ENCODE results near the gene CTAG1B.
"Not testable (repeated sequence)": the region's sequence is repeated elsewhere in the genome, so short reads cannot be mapped to it uniquely, and the experiment has no call there.

CTAG1B gene

DNA sequence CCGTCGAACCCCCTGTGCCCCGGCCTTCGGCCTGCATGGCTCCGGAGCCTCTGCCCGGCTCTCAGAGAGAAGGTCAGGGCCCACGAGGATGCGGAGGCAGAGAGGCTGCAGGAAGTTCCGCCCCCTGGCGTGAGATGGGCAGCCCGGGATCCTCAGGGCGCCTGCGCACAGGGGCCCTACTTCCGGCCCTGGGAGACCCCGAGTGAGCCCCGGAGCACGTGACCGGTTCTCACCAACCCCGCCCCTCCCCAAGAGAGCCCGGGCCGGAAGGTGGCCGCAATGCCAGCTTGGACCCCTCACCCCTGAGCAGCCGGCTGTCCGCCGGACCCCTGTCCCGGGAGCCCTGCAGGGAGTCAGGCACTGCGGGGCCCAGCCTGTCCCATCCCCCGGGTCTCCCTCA lies at the start of gene CTAG1B:
CTAG1B (minus strand) TSS at position 101 of the 400 bp plus-strand sequence; CDS start at position 37, 64 bp downstream.
- in situ Hi-C loops (cut with MboI; ENCODE audit: low pct_unique_long_range_greater_than_20kb, low sequenced_read_pairs), result loop anchor here (25.0 kb wide), 1 partner anchor 218 kb away; the partner anchor contains the start of gene SMIM9

DNA sequence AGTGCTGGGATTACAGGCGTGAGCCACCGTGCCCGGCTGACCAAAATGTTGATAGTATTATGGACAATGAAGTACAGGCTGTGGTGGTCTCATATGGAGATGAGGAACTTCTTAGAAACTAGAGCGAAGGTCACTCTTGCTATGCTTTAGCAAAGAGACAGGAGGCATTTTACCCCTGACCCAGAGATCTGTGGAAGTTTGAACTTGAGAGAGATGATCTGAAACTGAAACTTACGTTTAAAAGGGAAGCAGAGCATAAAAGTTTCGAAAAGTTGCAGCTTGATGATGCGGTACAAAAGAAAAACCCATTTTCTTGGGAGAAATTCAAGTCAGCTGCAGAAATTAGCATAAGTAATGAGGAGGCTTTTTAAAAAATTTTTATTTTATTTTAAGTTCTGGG lies 42.8 kb upstream of the CTAG1B start:
- in situ Hi-C loops (cut with MboI; ENCODE audit: low pct_unique_long_range_greater_than_20kb, low sequenced_read_pairs), result no loop called here
- no peak for DNase-seq

More for the DNA sequence above, at the start of gene CTAG1B:
- DNase-seq, result not testable (repeated sequence)

DNA sequence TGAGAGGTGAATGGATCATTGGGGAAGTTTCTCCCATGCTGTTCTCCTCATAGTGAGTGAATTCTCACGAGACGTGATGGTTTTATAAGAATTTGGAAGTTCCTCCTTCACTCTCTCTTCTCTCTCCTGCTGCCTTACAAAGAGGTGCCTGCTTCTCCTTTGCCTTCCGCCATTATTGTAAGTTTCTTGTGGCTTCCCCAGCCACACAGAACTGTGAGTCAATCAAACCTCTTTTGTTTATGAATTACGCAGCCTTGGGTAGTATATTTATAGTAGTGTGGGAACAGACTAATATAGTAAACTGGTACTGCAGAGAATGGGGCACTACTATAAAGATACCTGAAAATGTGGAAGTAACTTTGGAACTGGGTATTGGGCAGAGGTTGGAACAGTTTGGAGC lies 42.1 kb upstream of the CTAG1B start:
- no peak for DNase-seq

DNA sequence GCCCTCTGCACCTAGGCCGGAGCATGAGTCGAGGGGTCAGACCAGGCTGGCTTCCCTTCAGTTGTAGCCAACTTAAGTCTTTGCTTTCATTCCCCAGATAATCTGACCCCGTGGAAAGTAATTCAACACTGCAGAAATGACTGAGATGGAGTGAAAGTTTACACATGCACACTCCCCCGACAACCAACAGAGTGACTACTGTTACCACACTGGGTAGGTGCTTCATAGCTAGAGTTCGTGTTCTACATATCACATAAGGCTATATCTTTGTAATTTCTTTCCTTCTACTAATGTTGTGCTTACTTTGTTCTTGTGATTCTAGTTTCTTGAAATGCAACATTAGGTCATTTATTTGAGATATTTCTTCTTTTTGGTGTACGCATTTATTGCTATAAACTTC lies 41.5 kb upstream of the CTAG1B start:
- in situ Hi-C loops (cut with MboI; ENCODE audit: low pct_unique_long_range_greater_than_20kb, low sequenced_read_pairs), result no loop called here
- no peak for DNase-seq

More for the DNA sequence above, 42.1 kb upstream of the CTAG1B start:
- in situ Hi-C loops (cut with MboI; ENCODE audit: low pct_unique_long_range_greater_than_20kb, low sequenced_read_pairs), result no loop called here

DNA sequence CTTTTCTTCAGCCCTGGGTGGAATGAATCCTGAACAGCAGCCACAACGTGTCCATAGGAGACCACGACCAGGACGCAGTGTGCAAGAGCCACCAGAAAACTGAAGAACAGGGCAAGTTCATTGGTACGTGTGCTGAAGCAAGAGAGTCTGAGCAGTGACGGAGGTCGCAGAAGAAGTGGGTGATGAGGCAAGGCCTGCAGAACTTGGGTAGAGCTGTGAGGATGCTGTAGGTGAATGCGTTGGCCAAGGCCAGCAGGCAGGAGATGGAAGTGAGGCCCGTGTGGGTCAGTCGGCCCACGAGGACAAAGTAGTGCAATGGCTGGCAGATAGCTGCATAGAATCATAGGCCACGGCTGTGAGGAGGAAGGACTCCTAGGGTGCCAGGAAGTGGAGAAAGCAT lies 39.9 kb upstream of the CTAG1B start:
- in situ Hi-C loops (cut with MboI; ENCODE audit: low pct_unique_long_range_greater_than_20kb, low sequenced_read_pairs), result no loop called here
- DNase-seq, result no peak

DNA sequence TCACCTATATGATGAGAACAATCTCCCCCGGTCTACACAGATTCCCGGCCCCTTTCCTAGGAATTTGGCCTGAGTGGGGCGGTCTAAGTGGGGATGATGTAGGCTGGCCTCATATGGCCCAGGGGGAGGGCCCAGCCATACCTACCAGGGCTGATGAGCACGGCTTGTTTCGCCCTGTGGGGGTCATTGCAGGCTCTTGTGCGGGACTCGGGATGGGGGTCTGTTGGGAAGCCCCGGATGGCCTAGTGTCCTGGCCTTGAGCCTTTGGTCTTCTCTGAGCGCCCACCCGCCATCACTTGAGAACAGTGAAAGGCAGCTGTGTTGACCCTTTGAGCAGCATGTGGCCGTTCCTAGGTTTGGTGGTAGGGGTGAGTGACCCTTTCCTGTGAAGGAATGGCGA lies 39.1 kb upstream of the CTAG1B start:
- no peak for DNase-seq

DNA sequence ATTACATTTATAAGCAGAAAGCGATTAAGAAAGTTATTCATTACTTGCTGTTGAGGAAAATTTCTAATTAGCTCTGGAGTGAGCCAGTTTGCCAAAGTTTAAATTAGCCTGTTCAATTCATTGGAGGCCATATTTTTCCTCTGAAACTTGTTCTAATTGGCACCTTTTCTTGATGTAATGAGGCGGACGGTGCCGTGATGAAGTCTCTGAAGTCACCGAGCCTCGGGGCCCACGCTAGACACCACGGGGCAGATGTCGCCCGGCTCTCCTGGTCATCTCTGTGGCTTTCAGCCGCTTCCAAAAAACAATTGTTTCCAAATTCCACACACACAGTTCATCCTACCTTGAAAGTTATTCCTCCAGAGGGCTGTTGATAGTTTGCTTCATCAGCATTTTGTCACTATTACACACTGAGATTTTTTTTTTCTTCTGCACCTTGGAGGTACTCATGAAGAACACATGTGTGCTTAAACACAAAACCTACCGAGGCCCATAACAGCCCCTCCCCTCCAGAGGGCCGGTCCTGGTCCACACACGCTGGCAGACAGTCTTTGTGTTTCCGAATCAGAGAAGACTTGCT lies 38.2 kb upstream of the CTAG1B start:
- in situ Hi-C loops (cut with MboI; ENCODE audit: low pct_unique_long_range_greater_than_20kb, low sequenced_read_pairs), result no loop called here
- DNase-seq, result no peak

More for the DNA sequence above, 39.1 kb upstream of the CTAG1B start:
- in situ Hi-C loops (cut with MboI; ENCODE audit: low pct_unique_long_range_greater_than_20kb, low sequenced_read_pairs), result no loop called here

DNA sequence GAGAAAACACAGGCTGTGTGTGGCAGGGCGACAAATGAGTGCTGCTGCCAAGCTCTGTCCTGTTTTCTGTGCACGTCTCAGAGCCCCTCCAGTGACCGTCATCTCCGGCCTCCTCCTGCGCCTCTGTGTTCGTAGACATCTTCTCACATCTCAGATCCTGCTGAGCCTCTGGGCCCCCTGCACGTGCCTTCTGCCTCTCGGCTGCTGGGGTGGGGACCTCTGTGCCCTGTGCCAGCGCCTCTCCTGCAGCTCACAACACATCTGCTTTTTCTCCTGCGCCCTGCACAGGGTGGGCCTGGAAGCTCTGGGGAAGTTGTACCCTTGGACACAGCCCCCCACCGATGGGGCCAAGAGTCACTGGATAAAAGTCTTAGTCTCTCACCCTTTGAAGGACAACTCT lies 36.7 kb upstream of the CTAG1B start:
- in situ Hi-C loops (cut with MboI; ENCODE audit: low pct_unique_long_range_greater_than_20kb, low sequenced_read_pairs), result no loop called here
- DNase-seq, result no peak

DNA sequence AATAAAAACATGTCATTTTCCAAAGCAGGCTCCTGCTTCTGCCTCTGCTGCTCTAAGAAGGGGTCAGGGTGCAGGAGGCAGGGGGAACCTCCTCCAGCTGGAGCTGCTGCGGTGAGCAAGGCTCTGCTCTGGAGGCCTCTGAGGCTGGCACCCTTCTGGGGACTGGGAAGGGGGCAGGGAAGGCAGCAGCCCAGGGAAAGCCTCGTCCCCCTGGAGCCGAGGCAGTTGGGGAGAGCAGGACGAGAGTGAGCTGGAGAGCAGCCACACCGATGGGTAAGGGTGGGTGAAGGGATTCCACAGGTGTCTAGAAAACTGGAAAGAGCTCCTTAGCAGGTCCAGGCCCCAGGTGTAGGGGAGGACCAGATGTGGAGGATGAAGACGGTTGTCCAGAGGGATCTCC lies 36.3 kb upstream of the CTAG1B start:
- DNase-seq, result no peak
- in situ Hi-C loops (cut with MboI; ENCODE audit: low pct_unique_long_range_greater_than_20kb, low sequenced_read_pairs), result no loop called here

DNA sequence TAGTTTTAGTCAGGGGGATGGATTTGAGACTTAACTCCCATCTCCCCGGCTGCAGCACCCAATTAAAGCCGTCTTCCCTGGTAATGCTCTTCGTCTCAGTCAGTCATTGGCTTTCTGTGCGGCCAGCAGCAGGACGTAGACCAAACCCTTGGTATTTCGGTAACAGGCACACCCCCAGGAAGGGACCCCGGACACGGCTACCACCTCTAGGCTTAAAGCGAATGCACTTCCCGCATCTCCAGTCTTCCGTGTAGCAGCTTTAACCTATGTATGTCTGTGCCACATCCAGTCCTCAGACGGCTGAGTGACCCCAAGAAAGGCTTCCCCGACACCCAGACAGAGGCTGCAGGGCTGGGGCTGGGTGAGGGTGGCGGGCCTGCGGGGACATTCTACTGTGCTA lies 35.8 kb upstream of the CTAG1B start:
- in situ Hi-C loops (cut with MboI; ENCODE audit: low pct_unique_long_range_greater_than_20kb, low sequenced_read_pairs), result no loop called here
- no peak for DNase-seq

DNA sequence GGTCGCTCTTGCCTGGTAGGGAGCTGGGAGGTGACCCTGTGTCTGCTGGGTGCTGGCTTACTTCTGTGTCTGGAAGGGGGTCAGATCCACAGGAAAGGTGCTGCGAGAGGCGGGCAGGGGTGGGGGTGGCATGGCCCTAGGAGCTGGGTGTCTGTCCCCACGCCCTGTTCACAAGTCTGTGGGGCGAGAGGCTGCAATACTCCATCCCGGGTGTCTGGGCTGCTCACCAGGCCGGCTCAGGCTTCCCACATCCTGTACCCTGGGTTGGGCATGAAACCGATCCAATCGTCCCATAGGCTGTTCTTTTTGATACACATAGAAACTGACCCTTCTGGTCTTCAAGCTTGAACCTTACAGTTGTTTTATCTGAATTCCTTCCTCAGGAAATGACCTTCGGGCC lies 35.3 kb upstream of the CTAG1B start:
- no peak for DNase-seq
- in situ Hi-C loops (cut with MboI; ENCODE audit: low pct_unique_long_range_greater_than_20kb, low sequenced_read_pairs), result no loop called here

DNA sequence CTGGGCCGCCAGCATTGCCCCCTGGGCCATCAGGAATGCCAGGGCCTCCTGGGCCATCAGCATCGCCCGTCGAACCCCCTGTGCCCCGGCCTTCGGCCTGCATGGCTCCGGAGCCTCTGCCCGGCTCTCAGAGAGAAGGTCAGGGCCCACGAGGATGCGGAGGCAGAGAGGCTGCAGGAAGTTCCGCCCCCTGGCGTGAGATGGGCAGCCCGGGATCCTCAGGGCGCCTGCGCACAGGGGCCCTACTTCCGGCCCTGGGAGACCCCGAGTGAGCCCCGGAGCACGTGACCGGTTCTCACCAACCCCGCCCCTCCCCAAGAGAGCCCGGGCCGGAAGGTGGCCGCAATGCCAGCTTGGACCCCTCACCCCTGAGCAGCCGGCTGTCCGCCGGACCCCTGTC lies 34.3 kb upstream of the CTAG1B start, which contains the start of gene CTAG2:
CTAG2 (minus strand) TSS at position 167 of the 400 bp plus-strand sequence; CDS start at position 103, 64 bp downstream.
- DNase-seq; in situ Hi-C loops (cut with MboI; ENCODE audit: low pct_unique_long_range_greater_than_20kb, low sequenced_read_pairs): not testable (repeated sequence)

DNA sequence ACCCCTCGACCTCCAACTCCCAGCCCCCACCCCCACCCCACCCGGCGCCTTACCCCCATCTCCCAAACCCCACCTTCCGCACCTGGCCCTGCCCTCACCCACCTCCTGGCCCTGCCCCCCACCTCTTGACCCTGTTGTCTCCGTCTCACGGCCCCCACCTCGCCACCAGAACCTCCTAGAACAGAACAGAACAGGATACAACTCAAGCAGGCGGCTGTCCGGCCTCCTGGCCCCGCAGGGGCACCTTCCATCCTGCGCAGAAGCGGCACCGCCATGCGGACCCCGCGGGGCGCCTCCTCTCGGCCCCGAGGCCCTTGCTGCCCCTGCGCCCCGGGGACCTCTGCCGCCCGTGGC lies 33.9 kb upstream of the CTAG1B start:
- in situ Hi-C loops (cut with MboI; ENCODE audit: low pct_unique_long_range_greater_than_20kb, low sequenced_read_pairs), result no loop called here
- no peak for DNase-seq

DNA sequence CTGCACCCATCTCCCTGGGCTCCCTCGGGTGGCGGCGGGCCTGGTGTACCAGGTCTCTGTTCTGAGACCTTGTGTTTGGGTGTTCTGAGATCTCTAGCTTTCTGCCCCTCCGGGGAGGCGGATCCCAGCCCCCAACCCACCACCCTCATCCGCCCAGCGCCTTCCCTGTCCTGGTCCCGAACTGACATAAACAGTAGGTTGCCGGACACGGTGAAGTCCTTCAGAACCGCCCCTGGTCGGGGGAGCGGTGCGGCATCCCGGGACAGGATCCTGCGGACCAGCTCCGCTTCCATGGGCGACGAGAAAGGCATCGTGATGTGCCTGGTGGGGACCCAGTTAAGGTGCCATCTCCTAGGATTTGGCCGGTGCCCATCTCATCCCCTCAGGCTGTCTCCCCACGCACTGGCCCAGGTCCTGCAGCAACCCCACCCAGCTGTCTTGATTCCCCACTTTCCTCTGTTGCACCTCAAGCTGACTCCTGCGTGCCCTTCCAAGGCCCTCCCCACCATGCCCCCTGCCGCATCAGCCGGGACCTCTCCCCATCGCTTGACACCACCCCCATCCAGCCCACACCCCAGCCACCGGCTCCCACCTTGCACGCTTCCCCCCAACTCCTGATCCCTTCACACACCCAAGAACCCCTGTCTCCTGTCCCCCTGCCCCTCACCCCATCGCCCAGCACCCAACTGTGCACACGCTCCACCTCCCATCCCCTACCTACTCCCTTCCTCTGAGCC lies 33.4 kb upstream of the CTAG1B start:
- no peak for DNase-seq
- in situ Hi-C loops (cut with MboI; ENCODE audit: low pct_unique_long_range_greater_than_20kb, low sequenced_read_pairs), result no loop called here

DNA sequence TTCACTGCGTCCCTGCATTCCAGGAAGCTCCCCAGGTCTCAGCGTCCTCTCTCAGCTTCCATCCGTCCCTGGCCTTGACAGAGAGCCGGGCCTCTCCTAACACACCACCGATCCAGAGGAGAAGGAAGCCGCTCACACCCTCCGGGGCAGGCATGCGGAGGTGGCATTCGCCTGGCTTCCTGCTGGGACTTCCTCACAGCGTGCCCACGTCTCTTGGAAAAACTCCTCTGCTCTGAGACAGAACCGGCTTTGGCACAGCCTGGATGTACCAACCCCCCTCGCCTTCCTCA lies 31.1 kb upstream of the CTAG1B start:
- DNase-seq, result no peak
- in situ Hi-C loops (cut with MboI; ENCODE audit: low pct_unique_long_range_greater_than_20kb, low sequenced_read_pairs), result no loop called here

DNA sequence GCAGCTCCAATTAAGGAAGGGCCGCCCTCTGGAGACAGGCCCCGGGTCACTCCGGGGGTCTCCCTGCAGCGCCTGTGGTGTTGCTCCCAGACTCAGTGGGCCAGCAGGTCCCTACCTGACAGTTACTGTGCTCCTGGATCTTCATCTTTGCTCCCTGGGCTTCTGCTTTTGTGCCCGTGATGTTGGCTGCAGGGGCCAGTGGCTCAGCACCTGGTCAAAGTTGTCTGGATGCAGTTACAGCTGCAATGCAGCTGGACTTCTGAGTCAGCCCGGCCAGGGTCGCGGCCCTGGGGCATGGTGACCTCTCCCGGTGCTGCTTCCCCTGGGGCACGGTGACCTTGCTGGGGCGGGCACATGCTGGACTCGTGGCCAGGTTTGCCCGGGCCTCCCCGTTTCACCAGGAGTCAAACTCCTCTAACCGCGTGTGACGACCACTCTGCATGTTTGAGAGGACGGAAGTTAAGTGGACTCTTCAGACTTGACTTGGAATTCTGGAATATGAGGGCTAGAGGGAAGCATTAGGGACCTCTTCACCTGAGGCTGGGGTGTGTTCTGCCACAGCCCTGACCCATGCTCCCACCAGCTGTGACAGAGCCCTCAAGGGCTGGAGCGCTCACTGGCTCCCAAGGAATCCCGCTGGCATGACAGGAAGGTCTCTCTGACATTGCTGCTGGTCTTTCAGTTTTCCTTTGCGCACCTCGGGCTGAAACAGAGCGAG lies 30.6 kb upstream of the CTAG1B start:
- in situ Hi-C loops (cut with MboI; ENCODE audit: low pct_unique_long_range_greater_than_20kb, low sequenced_read_pairs), result no loop called here
- no peak for DNase-seq

DNA sequence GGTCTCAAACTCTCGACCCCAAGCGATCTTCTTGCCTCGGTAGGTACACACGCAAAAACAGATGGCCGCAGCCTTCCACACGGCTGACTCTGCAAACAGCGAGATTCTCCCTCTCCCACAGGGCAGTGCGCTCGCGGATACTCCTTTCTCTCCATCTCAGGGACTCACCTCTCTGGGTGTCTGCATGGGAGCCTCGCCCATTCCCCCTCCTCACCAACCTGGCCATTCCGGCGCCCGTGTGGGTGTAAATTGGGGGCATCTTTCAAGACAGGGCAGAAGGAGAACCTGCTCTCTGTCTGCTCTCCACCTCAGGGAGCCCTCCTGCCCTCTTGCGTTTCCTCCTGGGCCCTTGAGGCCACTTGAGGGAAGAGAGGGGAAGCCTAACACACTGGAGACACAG lies 29.8 kb upstream of the CTAG1B start:
- DNase-seq, result no peak
- in situ Hi-C loops (cut with MboI; ENCODE audit: low pct_unique_long_range_greater_than_20kb, low sequenced_read_pairs), result no loop called here

DNA sequence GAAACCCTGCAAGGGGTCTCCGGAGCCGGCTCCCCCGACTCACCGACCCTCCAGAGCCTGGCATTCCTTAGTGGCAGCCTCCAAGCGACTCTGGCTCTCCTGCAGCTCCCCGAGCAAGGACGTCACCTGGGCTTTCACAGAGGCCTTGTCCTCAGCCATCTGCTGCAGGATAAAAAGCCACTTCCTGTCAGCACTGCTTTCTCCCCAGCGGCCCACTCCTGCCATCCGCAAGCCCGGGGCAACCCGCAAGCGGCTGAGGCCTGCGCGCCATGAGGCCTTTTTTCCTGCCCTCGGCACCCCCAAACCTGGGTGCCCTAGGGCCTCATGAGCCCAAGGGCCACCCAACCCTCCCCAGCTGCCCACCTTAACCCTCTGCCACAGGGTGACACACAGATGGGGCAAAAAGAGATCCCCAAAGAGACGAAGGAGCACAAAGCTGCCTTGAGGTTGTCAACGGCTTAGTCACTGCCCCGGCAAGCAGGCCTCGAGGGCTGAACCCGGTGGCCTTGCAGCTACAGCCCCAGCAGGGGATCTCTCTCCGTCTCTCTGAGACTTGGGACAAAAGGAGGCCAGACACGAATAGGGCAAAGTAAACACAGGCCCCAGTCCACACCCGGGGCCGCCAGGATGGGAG lies 26.8 kb upstream of the CTAG1B start:
- DNase-seq; in situ Hi-C loops (cut with MboI; ENCODE audit: low pct_unique_long_range_greater_than_20kb, low sequenced_read_pairs): not testable (repeated sequence)

DNA sequence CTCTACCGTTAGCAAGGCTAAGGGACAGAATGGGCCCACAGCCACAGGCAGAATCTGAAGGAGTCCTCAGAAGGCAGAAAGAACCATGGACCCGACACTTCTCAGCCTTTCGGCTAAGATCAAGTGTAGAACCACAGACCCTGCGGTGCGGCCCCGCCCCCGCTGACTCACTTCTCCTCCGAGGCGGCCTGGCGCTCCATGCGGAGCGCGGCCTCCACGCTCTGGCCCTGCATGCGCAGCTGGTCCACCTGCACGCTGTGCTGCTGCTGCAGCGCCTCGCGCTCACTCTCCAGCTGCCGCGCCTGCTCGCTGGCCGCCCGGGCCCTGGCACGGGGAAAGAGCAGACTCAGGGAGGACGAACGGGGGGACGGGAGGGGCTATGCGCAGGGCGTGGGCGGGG lies 24.6 kb upstream of the CTAG1B start:
- DNase-seq; in situ Hi-C loops (cut with MboI; ENCODE audit: low pct_unique_long_range_greater_than_20kb, low sequenced_read_pairs): not testable (repeated sequence)

DNA sequence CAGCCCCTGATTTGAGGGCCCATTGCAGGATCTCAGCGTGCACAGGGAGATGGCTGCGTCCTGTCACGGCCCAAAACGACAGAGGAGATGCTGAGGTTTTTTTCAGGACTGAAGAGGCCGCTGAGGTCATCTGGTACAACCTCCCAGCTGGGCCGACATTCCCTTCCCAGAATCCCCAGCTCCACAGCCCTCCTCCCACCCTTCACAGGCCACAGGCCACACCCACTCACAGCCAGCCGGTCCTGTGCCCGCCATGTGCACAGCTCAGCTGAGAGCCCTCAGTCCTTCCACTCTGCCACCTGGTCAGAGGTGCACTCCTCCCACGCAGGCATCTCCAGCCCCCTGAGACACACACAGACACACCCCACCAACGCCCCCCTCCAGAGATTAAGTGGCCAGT lies 22.7 kb upstream of the CTAG1B start:
- in situ Hi-C loops (cut with MboI; ENCODE audit: low pct_unique_long_range_greater_than_20kb, low sequenced_read_pairs); DNase-seq: not testable (repeated sequence)

Measured in KBM-7 (cell line).